ENCODE data around the gene GSG1L.

The GSG1L gene

DNA sequence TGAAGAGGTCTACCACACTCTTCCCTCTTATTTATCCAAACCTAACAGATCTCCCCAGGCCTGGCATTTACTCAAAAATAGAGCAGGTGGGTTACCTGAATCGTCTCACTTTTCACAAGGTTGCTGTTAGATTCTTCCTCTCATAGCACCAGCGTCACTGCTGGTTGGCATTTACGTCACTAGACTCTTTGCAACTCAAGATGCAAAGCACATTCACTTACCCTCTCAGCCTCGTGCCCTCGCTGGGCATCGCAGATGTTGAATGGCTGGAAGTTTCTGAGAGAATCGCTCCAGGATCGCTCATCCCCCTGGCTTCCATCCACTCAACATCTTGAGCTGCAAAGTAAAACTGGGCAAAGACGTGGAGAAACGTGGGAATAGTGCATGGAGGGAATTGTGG is 21.9 kb downstream of the GSG1L start:
- H3K4me3 ChIP-seq (ENCODE audit: low read length): no peak overlapping the region
- TF ChIP-seq, protein P1, sequence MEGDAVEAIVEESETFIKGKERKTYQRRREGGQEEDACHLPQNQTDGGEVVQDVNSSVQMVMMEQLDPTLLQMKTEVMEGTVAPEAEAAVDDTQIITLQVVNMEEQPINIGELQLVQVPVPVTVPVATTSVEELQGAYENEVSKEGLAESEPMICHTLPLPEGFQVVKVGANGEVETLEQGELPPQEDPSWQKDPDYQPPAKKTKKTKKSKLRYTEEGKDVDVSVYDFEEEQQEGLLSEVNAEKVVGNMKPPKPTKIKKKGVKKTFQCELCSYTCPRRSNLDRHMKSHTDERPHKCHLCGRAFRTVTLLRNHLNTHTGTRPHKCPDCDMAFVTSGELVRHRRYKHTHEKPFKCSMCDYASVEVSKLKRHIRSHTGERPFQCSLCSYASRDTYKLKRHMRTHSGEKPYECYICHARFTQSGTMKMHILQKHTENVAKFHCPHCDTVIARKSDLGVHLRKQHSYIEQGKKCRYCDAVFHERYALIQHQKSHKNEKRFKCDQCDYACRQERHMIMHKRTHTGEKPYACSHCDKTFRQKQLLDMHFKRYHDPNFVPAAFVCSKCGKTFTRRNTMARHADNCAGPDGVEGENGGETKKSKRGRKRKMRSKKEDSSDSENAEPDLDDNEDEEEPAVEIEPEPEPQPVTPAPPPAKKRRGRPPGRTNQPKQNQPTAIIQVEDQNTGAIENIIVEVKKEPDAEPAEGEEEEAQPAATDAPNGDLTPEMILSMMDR (conservative IDR thresholded peaks at IDR 0.05; ENCODE audit: low read depth, low read length): no peak
- no peak for DNase-seq (ENCODE audit: low read depth)

DNA sequence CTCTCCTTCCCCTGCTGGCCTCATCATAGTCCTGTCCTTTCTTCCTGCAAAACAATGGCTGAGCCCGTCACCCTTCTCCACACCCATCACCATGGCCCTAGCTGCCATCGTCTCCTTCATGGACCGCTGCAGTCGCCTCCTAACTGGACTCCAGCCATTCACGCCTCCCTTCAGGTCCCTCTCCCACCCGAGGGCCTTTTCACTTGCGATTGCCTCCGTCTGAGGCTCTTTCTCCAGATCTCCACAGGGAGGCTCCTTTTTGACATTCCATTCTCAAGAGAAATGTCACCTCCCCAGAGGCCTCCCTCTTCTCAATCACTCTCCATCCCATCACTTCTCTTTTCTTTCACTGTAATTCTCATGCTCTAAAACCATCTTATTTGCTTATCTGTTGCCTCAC is 23.5 kb downstream of the GSG1L start:
- TF ChIP-seq, protein P1 (conservative IDR thresholded peaks at IDR 0.05; ENCODE audit: low read depth, low read length): no peak
- DNase-seq (ENCODE audit: low read depth): no peak
- no peak overlapping the region for H3K4me3 ChIP-seq (ENCODE audit: low read length)

- TF ChIP-seq, protein P1 (conservative IDR thresholded peaks at IDR 0.05; ENCODE audit: low read depth, low read length): no peak
- H3K4me3 ChIP-seq (ENCODE audit: low read length): no peak overlapping the region
- DNase-seq (ENCODE audit: low read depth): no peak
These were observed 24.0 kb downstream of the GSG1L start for GRCh38 chr16:28039493-28039892.

GRCh38 chr16:28038409-28038808 is 25.1 kb downstream of the GSG1L start:
- DNase-seq (ENCODE audit: low read depth): no peak
- TF ChIP-seq, protein P1 (conservative IDR thresholded peaks at IDR 0.05; ENCODE audit: low read depth, low read length): no peak
- no peak overlapping the region for H3K4me3 ChIP-seq (ENCODE audit: low read length)

DNA sequence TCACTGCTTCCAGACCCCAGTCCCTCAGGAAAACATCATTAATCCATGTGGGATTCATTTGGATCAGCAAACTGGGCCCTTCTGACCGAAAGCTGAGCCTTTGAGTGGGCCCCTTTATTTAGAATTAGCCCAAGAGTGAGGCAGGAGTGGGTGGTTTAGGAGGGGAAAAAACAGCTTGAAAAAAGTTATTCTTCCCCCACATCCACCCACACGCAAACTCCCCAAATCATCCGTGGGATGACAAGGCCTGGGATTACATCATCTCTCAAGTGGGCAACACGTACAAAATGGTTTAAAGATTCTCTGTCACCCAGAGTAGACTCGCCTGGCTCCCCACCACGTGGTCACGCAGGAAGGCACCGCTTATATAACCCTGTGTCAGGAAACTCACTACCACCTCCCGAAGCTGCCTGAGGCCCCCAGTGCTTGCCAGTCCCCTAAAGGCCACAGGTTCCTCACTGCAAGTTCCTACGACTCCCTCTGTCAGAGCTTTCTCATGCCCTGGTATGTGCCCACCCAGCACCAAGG is 27.6 kb downstream of the GSG1L start:
- no peak overlapping the region for H3K4me3 ChIP-seq (ENCODE audit: low read length)
- TF ChIP-seq, protein P1 (conservative IDR thresholded peaks at IDR 0.05; ENCODE audit: low read depth, low read length): no peak
- DNase-seq (ENCODE audit: low read depth): no peak

DNA sequence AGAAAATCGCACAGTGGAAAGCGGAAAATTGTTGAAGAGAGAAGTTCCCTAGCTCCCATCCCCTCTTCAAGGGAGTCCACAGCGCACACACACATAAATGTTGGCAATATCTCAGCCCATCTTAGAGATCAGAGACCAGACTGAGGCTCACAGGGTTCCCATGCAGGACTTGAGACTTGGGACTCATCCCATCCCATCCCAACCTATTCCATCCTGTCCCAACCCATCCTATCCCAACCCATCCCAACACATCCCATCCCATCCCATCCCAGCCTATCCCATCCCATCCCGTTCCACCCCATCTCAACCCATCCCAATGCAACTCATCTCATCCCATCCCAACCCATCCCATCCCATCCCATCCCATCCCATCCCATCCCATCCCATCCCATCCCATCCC is 29.6 kb downstream of the GSG1L start:
- TF ChIP-seq, protein P1 (conservative IDR thresholded peaks at IDR 0.05; ENCODE audit: low read depth, low read length): no peak
- no peak for DNase-seq (ENCODE audit: low read depth)
- H3K4me3 ChIP-seq (ENCODE audit: low read length): no peak overlapping the region

- DNase-seq (ENCODE audit: low read depth): no peak
- no peak overlapping the region for H3K4me3 ChIP-seq (ENCODE audit: low read length)
- TF ChIP-seq, protein P1 (conservative IDR thresholded peaks at IDR 0.05; ENCODE audit: low read depth, low read length): no peak
These were observed 34.0 kb downstream of the GSG1L start for GRCh38 chr16:28029387-28030002.

Data from retinal pigment epithelial cell (primary cell).